HG03045 (cell line): ENCODE data around the gene ABCA3.
"Not testable (repeated sequence)": the region's sequence is repeated elsewhere in the genome, so short reads cannot be mapped to it uniquely, and the experiment has no call there.

ENCODE experiments used
- ATAC-seq: cut with Tn5 transposase; IDR thresholded peaks from one replicate; pipeline ENCODE4 v1.9.1; 2021; ENCODE audit warnings: mild to moderate bottlenecking, moderate library complexity; ENCODE audit not compliant: unreplicated experiment

Gene ABCA3

DNA sequence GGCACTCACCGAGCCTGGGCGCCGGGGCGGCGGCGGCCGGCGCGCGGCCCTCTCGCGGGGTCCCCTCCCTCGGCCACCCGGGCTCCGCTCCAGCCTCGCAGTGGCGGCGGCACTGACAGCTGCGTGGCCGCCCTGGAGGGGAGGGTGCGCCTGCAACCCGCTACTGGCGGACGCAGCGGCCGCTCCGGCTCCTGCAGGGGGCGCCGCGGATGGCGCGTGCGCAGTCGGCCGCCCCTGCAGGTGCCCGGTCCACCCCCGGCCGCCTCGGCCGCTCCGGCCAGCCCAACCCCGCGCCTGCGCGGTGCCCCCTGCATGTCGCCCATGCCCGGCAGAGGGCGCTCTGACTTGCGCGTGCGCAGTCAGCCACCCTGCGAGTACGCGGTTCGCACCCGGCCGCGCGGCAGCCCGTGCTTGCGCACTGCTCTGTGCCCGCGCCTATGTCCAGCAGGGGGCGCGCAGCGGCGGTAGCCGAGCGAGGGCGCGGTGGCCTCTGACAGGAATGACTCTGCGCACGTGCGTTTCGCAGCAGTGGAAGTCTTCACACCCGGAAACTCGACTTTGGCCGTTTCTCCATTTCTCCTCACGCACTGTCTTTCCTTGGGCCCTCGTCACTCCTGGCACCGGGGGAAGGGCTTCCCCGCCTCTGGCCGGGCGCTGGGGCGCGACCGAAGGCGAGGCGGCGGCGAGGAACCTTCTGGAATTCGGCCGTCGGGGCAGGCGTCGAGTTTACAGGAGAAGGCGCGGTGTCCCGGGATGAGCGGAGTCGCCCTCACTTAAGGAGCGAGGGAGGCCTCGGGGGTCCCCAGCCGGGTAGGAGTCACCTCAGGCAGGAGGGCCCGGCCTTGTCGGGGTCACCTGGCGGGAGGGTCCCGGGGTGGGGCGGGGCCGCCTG, at the start of gene ABCA3:
Gene ABCA3, minus strand, starts transcription at position 165 of the 892 bp plus-strand sequence. CDS start 14,262 bp downstream, outside the sequence.
- peak; percentile 79 for ATAC-seq

DNA sequence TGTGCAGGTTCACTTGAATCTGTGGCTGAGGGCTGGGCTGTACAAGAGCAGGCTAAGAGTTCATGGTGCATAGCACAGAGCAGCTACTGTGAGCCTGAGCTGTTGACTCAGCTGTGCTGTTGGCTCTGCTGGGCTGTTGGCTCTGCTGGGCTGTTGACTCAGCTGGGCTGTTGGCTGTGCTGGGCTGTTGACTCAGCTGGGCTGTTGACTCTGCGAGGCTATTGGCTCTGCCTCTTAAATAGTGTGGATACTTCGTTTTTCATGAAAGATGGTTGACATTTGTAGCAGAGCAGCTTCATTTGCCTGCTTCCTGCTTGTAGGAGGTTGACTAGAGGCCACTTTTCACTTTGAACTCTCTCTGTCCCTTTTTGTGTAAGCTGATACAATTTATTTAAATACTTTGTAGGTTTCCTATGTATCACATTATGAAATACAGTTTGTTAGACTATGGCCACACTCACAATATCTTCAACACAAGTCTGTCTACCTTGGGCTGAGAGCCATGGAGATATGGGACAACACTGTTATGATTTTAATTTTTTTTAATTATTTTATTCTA, 48.4 kb upstream of the ABCA3 start:
- ATAC-seq, result no peak

GRCh38 chr16:2388139-2388874, 47.8 kb upstream of the ABCA3 start:
- no peak for ATAC-seq

DNA sequence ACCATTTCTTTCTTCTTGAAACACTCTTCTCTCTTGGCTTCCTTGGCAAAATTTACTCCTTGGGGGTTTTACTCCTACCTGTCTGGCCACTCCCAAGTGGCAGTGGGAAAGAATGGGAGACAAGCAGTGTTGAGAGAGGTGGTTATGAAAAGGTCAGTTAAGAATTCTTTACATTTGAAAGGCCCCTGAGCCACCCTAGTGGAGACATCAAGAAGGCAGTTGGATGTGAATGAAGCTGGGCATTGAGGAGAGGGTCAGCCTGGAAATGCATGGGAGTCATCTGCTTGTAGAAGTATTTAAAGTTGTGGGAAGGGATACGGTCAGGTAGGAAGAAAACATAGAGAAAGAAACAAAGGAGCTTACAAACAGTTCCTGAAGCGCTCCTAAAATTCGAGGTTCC, 46.5 kb upstream of the ABCA3 start:
- no peak for ATAC-seq

- not testable (repeated sequence) for ATAC-seq
These were observed 45.5 kb upstream of the ABCA3 start for GRCh38 chr16:2385982-2386381.

GRCh38 chr16:2385190-2385836, 44.8 kb upstream of the ABCA3 start:
- ATAC-seq, result no peak

- ATAC-seq, result no peak
These were observed 43.9 kb upstream of the ABCA3 start for GRCh38 chr16:2384426-2384825.

DNA sequence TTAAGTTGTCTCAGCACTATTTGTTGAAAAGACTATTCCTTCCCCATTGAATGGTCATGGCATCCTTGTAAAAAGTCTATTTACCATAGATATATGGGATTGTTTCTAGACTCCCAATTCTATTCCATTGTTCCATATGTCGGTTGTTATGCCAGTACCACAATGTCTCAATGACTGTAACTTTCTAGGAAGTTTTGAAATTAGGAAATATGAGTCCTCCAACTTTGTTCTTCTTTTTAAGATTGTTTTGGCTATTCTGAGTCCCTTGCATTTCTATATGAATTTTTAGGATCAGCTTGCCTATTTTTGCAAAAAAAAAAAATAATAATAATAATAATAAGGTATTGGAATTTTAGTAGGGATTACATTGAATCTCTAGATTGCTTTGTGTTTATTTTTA, 43.0 kb upstream of the ABCA3 start:
- ATAC-seq, result no peak

GRCh38 chr16:2374644-2375043, 34.1 kb upstream of the ABCA3 start:
- no peak for ATAC-seq

DNA sequence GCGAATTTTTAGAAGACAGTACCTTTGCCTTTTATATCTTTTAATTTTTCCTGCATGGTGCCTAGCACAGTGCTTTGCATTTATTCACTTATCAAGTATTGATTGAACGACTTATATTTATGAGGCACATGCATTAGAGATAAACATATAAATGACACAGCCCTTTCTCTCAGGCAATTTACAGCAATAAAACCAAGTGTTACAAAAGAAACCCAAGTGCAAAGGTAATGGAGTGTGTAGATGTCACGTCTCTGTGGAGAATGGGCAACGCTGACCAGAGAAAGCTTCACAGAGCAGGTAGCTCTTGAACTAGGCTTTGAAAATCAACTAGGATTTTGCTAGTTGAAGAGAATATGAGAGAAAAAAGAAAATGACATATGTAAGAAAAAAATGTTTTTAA, 32.6 kb upstream of the ABCA3 start:
- ATAC-seq, result no peak

GRCh38 chr16:2372684-2373083, 32.2 kb upstream of the ABCA3 start:
- no peak for ATAC-seq

DNA sequence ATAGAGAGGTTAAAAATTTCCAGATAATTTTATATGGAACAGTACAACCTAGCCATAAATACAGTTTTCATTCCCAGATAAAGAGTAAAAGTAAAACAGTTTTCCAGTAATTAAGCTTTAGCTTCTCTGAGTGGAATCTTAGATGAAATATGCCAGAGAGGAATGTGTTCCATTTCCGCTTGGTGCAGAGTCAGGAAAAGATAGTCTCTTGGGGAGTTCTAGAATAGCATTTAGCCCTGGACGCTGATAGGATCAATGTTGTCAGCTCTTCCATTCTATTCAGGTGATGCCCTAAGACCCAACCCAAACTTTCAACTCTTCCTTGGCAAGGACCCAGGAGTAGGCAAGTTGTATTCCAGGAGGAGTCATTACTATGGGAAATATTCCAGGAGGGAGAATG, 30.9 kb upstream of the ABCA3 start:
- no peak for ATAC-seq

DNA sequence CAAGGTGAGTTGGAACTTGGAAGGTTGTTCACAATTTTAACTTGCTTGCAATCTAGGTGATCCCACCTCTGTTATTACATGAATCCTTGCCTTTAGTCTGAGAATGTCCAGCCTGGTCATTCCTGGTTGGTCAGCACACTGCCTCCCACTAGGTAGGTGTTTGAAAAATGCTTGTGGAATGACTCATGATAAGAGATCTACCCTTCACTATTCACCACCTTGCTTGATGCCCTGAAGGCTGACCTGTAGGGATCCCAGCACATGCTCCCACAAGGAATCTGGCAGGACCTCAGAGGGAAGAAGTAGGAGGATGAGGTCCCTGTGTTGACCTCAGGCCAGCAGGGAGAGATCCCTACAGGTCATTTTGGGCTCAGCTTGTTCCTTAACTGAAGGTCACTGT, 30.2 kb upstream of the ABCA3 start:
- ATAC-seq, result no peak

DNA sequence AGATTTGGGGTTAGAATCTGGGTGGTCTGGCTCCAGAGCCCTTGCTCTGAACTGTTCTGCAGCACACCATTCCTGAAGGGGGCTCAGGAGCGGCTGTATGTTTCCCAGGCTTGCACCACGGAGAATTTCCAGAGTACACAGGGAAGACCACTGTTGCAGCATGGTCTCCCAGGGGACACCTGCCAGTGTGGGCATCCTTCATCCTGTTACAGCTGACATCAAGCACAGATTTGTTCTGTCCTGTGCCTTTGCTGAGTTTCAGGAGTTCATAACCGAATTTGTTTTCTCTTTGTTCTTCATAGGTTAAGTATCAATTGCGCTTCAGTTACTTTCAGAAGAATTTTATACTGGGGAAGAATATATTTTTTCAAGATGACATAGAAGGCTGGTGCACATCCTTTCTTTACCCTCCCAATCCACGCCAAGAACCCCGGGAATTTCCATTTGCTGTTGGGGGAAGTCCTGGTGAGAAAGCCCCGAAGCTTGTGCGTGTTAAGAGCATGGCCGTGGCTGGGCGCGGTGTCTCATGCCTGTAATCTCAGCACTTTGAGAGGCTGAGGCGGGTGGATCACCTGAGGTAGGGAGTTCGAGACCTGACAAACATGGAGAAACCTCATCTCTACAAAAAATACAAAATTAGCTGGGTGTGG, 26.3 kb upstream of the ABCA3 start:
- ATAC-seq, result no peak

- no peak for ATAC-seq
These were observed 25.1 kb upstream of the ABCA3 start for GRCh38 chr16:2365397-2366294.

DNA sequence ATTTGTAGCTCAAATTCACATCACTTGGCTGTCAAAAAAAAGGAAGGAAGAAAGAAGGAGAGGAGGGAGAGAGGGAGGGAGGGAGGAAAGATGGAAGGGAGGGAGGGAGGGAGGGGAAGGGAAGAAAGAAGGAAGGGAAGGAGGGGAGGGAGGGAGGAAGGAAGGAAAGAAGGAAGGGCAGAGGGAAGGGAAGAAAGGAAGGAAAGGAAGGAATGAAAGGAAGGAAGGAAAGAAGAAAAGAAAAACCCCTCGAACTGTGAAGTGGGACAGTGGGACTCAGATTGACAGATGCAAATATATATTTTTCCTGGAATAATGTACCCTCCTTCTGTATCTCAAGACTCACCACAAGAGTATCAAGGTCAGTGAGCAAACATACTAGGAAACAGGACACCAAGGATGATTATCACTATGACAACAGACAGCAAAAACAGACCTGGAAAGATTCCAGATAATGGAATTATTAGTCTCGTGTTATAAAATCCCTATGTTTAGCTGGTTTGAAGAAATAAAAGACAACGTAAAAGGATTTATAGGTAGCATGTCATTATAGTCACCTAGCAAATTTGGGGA, 24.2 kb upstream of the ABCA3 start:
- no peak for ATAC-seq

DNA sequence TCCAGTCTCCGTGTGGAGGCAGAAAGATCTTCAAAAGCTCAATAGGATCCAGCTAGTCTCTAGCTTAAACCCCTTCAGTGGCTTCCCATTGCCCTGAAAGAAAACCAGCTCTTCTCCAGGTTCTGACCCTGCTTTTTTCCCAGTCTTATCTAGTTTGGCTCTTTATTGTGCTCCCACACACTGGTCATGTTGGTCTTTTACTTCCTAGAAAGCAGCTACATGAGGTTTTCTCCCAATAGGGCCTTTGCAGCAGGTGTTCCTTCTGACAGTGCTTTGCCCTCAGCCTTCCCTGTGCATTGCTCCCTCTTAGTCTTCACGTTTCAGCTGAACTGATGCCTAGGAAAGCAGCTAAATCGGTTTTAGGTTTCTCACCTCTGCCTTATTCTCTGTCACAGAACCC, 21.7 kb upstream of the ABCA3 start:
- no peak for ATAC-seq

DNA sequence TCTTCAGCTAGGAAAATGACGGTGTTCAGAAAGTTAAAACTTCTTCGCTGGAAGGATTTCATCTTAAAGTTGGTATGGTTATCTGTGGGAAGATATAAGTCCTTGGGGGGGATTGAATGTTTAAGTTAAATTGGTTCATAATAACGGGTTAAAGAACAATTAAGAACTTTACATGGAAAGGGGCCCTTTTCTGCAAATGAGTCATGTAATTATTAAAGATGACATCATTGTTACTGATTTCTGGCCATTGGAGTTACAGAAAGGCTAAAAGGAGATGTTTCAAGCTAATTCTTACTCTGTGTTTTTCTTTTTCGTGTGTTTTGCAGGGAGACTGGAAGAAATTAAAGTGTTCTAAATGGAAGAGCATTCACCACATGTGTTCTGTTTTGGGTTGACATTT, 20.6 kb upstream of the ABCA3 start:
- no peak for ATAC-seq

GRCh38 chr16:2359919-2360318, 19.4 kb upstream of the ABCA3 start:
- no peak for ATAC-seq
